Colonic mucosa (tissue), 4 donors: ENCODE data around the gene PTK7. TPM values are rescaled to one million over a fixed set of nuclear protein-coding genes. Genes with fewer than 3 reads are reported as not detected.

Experiments used
- DNase-seq: peaks from one replicate; pipeline ENCODE4 v3.0.0-alpha.2; 2020
- H3K27ac ChIP-seq: fragments of 200-600 bp; one replicate; pipeline ENCODE4 v1.8.0; 2021
- H3K27me3 ChIP-seq: fragments of 200-600 bp; one replicate; pipeline ENCODE4 v1.8.0; 2021
- H3K36me3 ChIP-seq: fragments of 200-600 bp; one replicate; pipeline ENCODE4 v1.8.0; 2021
- H3K4me1 ChIP-seq: fragments of 200-600 bp; one replicate; pipeline ENCODE4 v1.8.0; 2021; ENCODE audit warnings: mild to moderate bottlenecking
- H3K4me3 ChIP-seq: fragments of 200-600 bp; one replicate; pipeline ENCODE4 v1.8.0; 2021
- H3K9ac ChIP-seq, 2 donors: one replicate each; pipeline ENCODE4 v1.7.0; 2013; ENCODE audit warnings: control low read depth in 2 of 2, low read depth in 2 of 2, low read length in 2 of 2
- H3K9me3 ChIP-seq: fragments of 200-600 bp; one replicate; pipeline ENCODE4 v1.8.0; 2021
- CTCF ChIP-seq: fragments of 200-600 bp; IDR thresholded peaks from one replicate; pipeline ENCODE4 v1.8.0; 2022; ENCODE audit warnings: antibody characterized with exemption, mild to moderate bottlenecking
- intact Hi-C: fragments of 100-400 bp; cut with DNase I; formaldehyde crosslinking; loops from one replicate; pipeline ENCODE4 v1.14.1; 2022
- total RNA-seq, 2 donors: library from RNA; stranded (reverse); fragmentation: NEBNext Ultra II Directional in 1 of 2; extraction: Animal tissue kit (Norgen Biotek cat#: 25700) in 1 of 2; gene quantifications; one replicate each; pipeline ENCODE4 v1.2.1, GENCODE V29; 2021
- donor health status: healthy.
- donor health status: DM: no; HTN: no; CAD: no.
- donor health status: DM: no; HTN: no; CAD: no.

The PTK7 gene
- total RNA-seq, 2 donors from 2014 or later, result 15.1 to 15.9 TPM

- Histone ChIP-seq H3K27me3 (no peaks in the 10 kb centered on the region), H3K4me1 (peaks cover 7% of the 10 kb centered on the region), H3K36me3 (no peaks in the 10 kb centered on the region), H3K27ac (no peak overlapping the region), H3K9ac (peak overlapping the region in 1 of 2 donors; percentile 27), H3K4me3 (no peak overlapping the region), H3K9me3 (no peaks in the 10 kb centered on the region)
- TF ChIP-seq CTCF, result no peak
- intact Hi-C loops, result no loop called here
- DNase-seq, result no peak
Measured at GRCh38 chr6:43050981-43051380, 25.1 kb upstream of the PTK7 start.

- no peak overlapping the region for H3K4me3 ChIP-seq
Measured at GRCh38 chr6:43052225-43052841, 23.8 kb upstream of the PTK7 start.

GRCh38 chr6:43052842-43053544 is 23.1 kb upstream of the PTK7 start:
- no peak for TF ChIP-seq CTCF
- peak overlapping the region; percentile 89 to 92 for H3K9ac ChIP-seq
- intact Hi-C loops, result no loop called here
- no peaks in the 10 kb centered on the region for H3K9me3 ChIP-seq
- H3K4me1 ChIP-seq, result peaks cover 7% of the 10 kb centered on the region
- peak; percentile 41 for DNase-seq
- H3K36me3 ChIP-seq, result no peaks in the 10 kb centered on the region
- no peaks in the 10 kb centered on the region for H3K27me3 ChIP-seq
- peak overlapping the region; percentile 87 for H3K27ac ChIP-seq
- H3K4me3 ChIP-seq, result peak overlapping the region; percentile 84

More at GRCh38 chr6:43052225-43052841, 23.8 kb upstream of the PTK7 start:
- Histone ChIP-seq H3K9me3 (no peaks in the 10 kb centered on the region), H3K9ac (peak overlapping the region in 1 of 2 donors; percentile 92), H3K36me3 (no peaks in the 10 kb centered on the region), H3K4me1 (peaks cover 7% of the 10 kb centered on the region), H3K27me3 (no peaks in the 10 kb centered on the region), H3K27ac (peak overlapping the region; percentile 87)
- DNase-seq, result peak; percentile 28
- intact Hi-C loops, result no loop called here
- TF ChIP-seq CTCF, result no peak

- Histone ChIP-seq H3K4me3 (peak within 1 kb of the TSS; percentile 84), H3K9ac (peak within 1 kb of the TSS; percentile 89 to 92), H3K27me3 (no peaks in the 10 kb centered on the region), H3K9me3 (no peaks in the 10 kb centered on the region), H3K27ac (peak within 1 kb of the TSS; percentile 87), H3K4me1 (peaks cover 14% of the 10 kb centered on the region), H3K36me3 (no peaks in the 10 kb centered on the region)
- intact Hi-C loops, result no loop called here
- TF ChIP-seq CTCF, result no peak
- peak; percentile 95 for DNase-seq
Measured at GRCh38 chr6:43053545-43054205, 22.4 kb upstream of the PTK7 start, which contains the start of gene CUL7. Gene CUL7 (minus strand): TSS chr6:43053851. CDS start chr6:43052788, 1,063 bp downstream.

GRCh38 chr6:43054206-43054943 is 21.7 kb upstream of the PTK7 start:
- Histone ChIP-seq H3K4me3 (peak overlapping the region; percentile 84), H3K27me3 (no peaks in the 10 kb centered on the region), H3K27ac (peak overlapping the region; percentile 87), H3K9me3 (no peaks in the 10 kb centered on the region), H3K36me3 (no peaks in the 10 kb centered on the region), H3K9ac (peak overlapping the region; percentile 48 to 92), H3K4me1 (peaks cover 14% of the 10 kb centered on the region)
- no peak for TF ChIP-seq CTCF
- DNase-seq, result no peak
- intact Hi-C loops, result no loop called here
